WTC11 (cell line): Measurements from ENCODE around the gene SETD1A. TPM values are rescaled to one million over a fixed set of nuclear protein-coding genes. Genes with fewer than 3 reads are reported as not detected.
"Not testable (repeated sequence)": the region's sequence is repeated elsewhere in the genome, so short reads cannot be mapped to it uniquely, and the experiment has no call there.

Experiments used
- ATAC-seq: fragments of 200-7000 bp; cut with Tn5 transposase; 2 replicates; pipeline ENCODE4 v1.10.0; 2021; ENCODE audit warnings: mild to moderate bottlenecking, moderate library complexity
- CTCF ChIA-PET: fragments of 300-600 bp; sonication (Branson Sonifier 250); formaldehyde crosslinking; loops from one replicate; lab custom pipeline; 2021; ENCODE audit warnings: antibody characterized with exemption; lab: Charles Lee
- POLR2A ChIA-PET: fragments of 350-600 bp; sonication (Branson Sonifier 250); formaldehyde crosslinking; loops from one replicate; lab custom pipeline; 2021; ENCODE audit warnings: antibody characterized with exemption; lab: Charles Lee
- DNase-seq: peaks from one replicate; pipeline ENCODE4 v3.0.0; 2021; ENCODE audit warnings: low spot score
- H3K27ac Mint-ChIP-seq: 2 replicates; pipeline ENCODE4 v1.8.0; 2021; ENCODE audit warnings: mixed read lengths
- H3K27me3 Mint-ChIP-seq: 2 replicates; pipeline ENCODE4 v1.8.0; 2021; ENCODE audit warnings: low read depth, mild to moderate bottlenecking, moderate library complexity, mixed read lengths
- H3K36me3 Mint-ChIP-seq: 2 replicates; pipeline ENCODE4 v1.8.0; 2021; ENCODE audit warnings: mixed read lengths
- H3K4me1 Mint-ChIP-seq: 2 replicates; pipeline ENCODE4 v1.8.0; 2022; ENCODE audit warnings: mixed read lengths
- H3K4me3 Mint-ChIP-seq: 2 replicates; pipeline ENCODE4 v1.8.0; 2021; ENCODE audit warnings: mild to moderate bottlenecking, moderate library complexity, mixed read lengths
- H3K9me3 Mint-ChIP-seq: 2 replicates; pipeline ENCODE4 v1.8.0; 2021; ENCODE audit warnings: mixed read lengths
- AR ChIP-seq: fragments of 250-450 bp; sonication (Bioruptor Pico); IDR thresholded peaks from 2 replicates; pipeline ENCODE4 v1.9.0; 2021; ENCODE audit warnings: mild to moderate bottlenecking
- ELF4 ChIP-seq: sonication (generic); formaldehyde crosslinking; IDR thresholded peaks from 2 replicates; pipeline ENCODE4 v1.8.1; 2022; ENCODE audit warnings: low read depth, mild to moderate bottlenecking, moderate library complexity, missing genetic modification reagents
- EMX1 ChIP-seq: fragments of 250-450 bp; sonication (Bioruptor Pico); IDR thresholded peaks from 2 replicates; pipeline ENCODE4 v1.8.0; 2021; ENCODE audit warnings: mild to moderate bottlenecking
- GTF2I ChIP-seq: fragments of 250-450 bp; sonication (Bioruptor Pico); conservative IDR thresholded peaks from 2 replicates; pipeline ENCODE4 v1.4.0; 2021; ENCODE audit warnings: mild to moderate bottlenecking
- HMGA2 ChIP-seq: fragments of 250-450 bp; sonication (Bioruptor Pico); IDR thresholded peaks from 2 replicates; pipeline ENCODE4 v1.4.0; 2021; ENCODE audit warnings: mild to moderate bottlenecking, moderate library complexity
- HMGXB4 ChIP-seq: sonication (generic); formaldehyde crosslinking; IDR thresholded peaks from 2 replicates; pipeline ENCODE4 v1.8.1; 2023; ENCODE audit warnings: mild to moderate bottlenecking, moderate library complexity, missing genetic modification reagents
- JAZF1 ChIP-seq: fragments of 250-450 bp; sonication (Bioruptor Pico); IDR thresholded peaks from 2 replicates; pipeline ENCODE4 v1.9.0; 2021; ENCODE audit warnings: moderate library complexity, mild to moderate bottlenecking, inconsistent platforms
- MYBL2 ChIP-seq: sonication (generic); formaldehyde crosslinking; IDR thresholded peaks from 2 replicates; pipeline ENCODE4 v1.8.1; 2023; ENCODE audit warnings: mild to moderate bottlenecking, moderate library complexity, missing genetic modification reagents
- NR2C2 ChIP-seq: sonication (generic); formaldehyde crosslinking; IDR thresholded peaks from 2 replicates; pipeline ENCODE4 v1.8.0; 2022; ENCODE audit warnings: mild to moderate bottlenecking, missing genetic modification reagents
- ZBTB21 ChIP-seq: sonication (generic); formaldehyde crosslinking; IDR thresholded peaks from 2 replicates; pipeline ENCODE4 v1.8.1; 2023; ENCODE audit warnings: mild to moderate bottlenecking, missing genetic modification reagents, borderline replicate concordance
- ZNF263 ChIP-seq: sonication (generic); formaldehyde crosslinking; IDR thresholded peaks from 2 replicates; pipeline ENCODE4 v1.8.1; 2022; ENCODE audit warnings: low read depth, mild to moderate bottlenecking, moderate library complexity, missing genetic modification reagents
- ZSCAN18 ChIP-seq: fragments of 250-450 bp; sonication (Bioruptor Pico); IDR thresholded peaks from 2 replicates; pipeline ENCODE4 v2.1.2; 2022; ENCODE audit warnings: mild to moderate bottlenecking, moderate library complexity
- total RNA-seq: library from RNA; stranded (reverse); gene quantifications from 3 replicates; pipeline ENCODE4 v1.2.3, GENCODE V29; 2021
- TF ChIP-seq, protein P1 (sequence below): sonication (generic); formaldehyde crosslinking; conservative IDR thresholded peaks from 2 replicates; pipeline ENCODE4 v1.8.1; 2022; ENCODE audit warnings: mild to moderate bottlenecking, missing genetic modification reagents
- TF ChIP-seq, protein P2 (sequence below): sonication (generic); formaldehyde crosslinking; IDR thresholded peaks from 2 replicates; pipeline ENCODE4 v1.8.1; 2023; ENCODE audit warnings: mild to moderate bottlenecking, missing genetic modification reagents, moderate library complexity

Gene SETD1A
- total RNA-seq, 1 experiment from 2014 or later, result 31.1 TPM

DNA sequence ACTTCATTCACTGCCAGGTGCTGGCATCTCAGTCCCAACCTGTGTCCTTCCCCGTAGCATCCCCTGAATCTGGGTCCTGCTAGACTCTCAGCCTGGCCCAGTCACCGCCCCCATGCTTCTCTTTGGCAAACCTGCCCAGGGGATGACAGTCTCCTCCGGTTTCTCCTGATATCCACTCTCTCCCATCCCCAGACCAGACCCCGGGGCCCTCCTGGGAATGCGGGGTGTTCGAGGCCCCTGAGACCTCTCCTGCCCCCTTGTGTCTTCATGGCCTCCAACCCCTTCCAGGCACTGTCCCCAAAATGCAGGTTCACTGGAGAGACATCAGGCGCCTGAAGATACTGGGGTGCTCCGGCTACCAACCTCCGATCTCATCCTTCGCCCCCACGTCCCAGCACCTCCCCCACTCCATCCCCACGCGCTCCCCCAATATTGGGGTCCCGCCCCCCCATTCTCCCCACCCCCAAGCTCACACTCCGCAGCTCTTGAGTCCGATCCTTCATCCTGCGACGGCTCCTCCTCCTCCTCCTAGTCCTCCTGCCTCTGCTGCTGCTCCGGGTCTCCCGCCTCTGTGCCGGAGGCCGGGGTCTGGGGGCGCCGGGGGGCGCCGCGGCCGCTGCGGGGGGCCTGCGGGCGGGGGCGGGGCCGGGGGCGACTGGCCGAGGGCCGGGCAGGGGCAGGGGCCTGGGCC, 52.5 kb downstream of the SETD1A start:
- Mint-ChIP-seq H3K36me3 (no peaks in the 10 kb centered on the region), H3K4me3 (peak overlapping the region; percentile 71), H3K9me3 (no peaks in the 10 kb centered on the region), H3K27me3 (peaks cover 29% of the 10 kb centered on the region), H3K4me1 (peaks cover 24% of the 10 kb centered on the region), H3K27ac (no peak overlapping the region; the same call in 1 of the 2 replicates)
- CTCF ChIA-PET, result interaction anchor here (0.6 to 2.6 kb wide), 4 partner anchors 24 to 57 kb away, joined by 3 to 12 read pairs (median 4); partner anchors contain the start of genes HSD3B7 and STX4
- peak; percentile 81; the same call in 1 of the 2 replicates for TF ChIP-seq ZNF263 (CRISPR knock-in tag)
- TF ChIP-seq HMGA2 (CRISPR knock-in tag), result no peak
- DNase-seq, result peak; percentile 34
- POLR2A ChIA-PET, result no interaction called here
- peak; percentile 56 for ATAC-seq

GRCh38 chr16:31010585-31011325, 53.2 kb downstream of the SETD1A start, which contains the start of gene STX1B:
Gene STX1B, minus strand, starts transcription at chr16:31010638. Its CDS starts 242 bp downstream, at chr16:31010396.
- peaks cover 34% of the 10 kb centered on the region for H3K27me3 Mint-ChIP-seq
- H3K4me3 Mint-ChIP-seq, result peak within 1 kb of the TSS; percentile 71

GRCh38 chr16:31011815-31012214, 54.3 kb downstream of the SETD1A start:
- not testable (repeated sequence) for H3K27ac Mint-ChIP-seq, DNase-seq, H3K36me3 Mint-ChIP-seq, H3K9me3 Mint-ChIP-seq, ATAC-seq
- ChIA-PET CTCF (interaction anchor here (0.5 kb wide), 1 partner anchor 90 kb away, joined by 3 read pairs; no protein-coding TSS in a partner anchor), POLR2A (interaction anchor here (1.1 kb wide), 1 partner anchor 18 kb away, joined by 3 read pairs; no protein-coding TSS in a partner anchor)
- Mint-ChIP-seq H3K4me1 (peaks cover 24% of the 10 kb centered on the region), H3K27me3 (peaks cover 34% of the 10 kb centered on the region), H3K4me3 (peak overlapping the region; percentile 71)

More at GRCh38 chr16:31010585-31011325, 53.2 kb downstream of the SETD1A start, which contains the start of gene STX1B:
- CTCF ChIA-PET, result interaction anchor here (0.6 to 2.6 kb wide), 3 partner anchors 26 to 58 kb away, joined by 3 to 12 read pairs (median 3); partner anchors contain the start of gene HSD3B7
- H3K4me1 Mint-ChIP-seq, result peaks cover 24% of the 10 kb centered on the region
- peak; percentile 70; the same call in 1 of the 2 replicates for TF ChIP-seq GTF2I (CRISPR knock-in tag)
- no peak for TF ChIP-seq ELF4 (CRISPR knock-in tag)
- no peak for TF ChIP-seq ZSCAN18 (CRISPR knock-in tag)
- no peak for TF ChIP-seq HMGXB4 (CRISPR knock-in tag)
- TF ChIP-seq JAZF1 (CRISPR knock-in tag), result no peak
- TF ChIP-seq, all 79 proteins: peak for 1
- H3K9me3 Mint-ChIP-seq, result no peaks in the 10 kb centered on the region
- ATAC-seq (peak; percentile 81), DNase-seq (peak; percentile 90)
- no peak within 1 kb of the TSS; the same call in 1 of the 2 replicates for H3K27ac Mint-ChIP-seq
- POLR2A ChIA-PET, result no interaction called here
- H3K36me3 Mint-ChIP-seq, result no peaks in the 10 kb centered on the region

- DNase-seq, H3K36me3 Mint-ChIP-seq, H3K4me3 Mint-ChIP-seq, POLR2A ChIA-PET, H3K9me3 Mint-ChIP-seq, ATAC-seq, H3K27ac Mint-ChIP-seq: not testable (repeated sequence)
- peaks cover 17% of the 10 kb centered on the region for H3K4me1 Mint-ChIP-seq
- CTCF ChIA-PET, result interaction anchor here (1.0 kb wide), 1 partner anchor 129 kb away, joined by 3 read pairs; no protein-coding TSS in a partner anchor
- H3K27me3 Mint-ChIP-seq, result peaks cover 34% of the 10 kb centered on the region
Measured at GRCh38 chr16:31013292-31013691, 55.7 kb downstream of the SETD1A start.

DNA sequence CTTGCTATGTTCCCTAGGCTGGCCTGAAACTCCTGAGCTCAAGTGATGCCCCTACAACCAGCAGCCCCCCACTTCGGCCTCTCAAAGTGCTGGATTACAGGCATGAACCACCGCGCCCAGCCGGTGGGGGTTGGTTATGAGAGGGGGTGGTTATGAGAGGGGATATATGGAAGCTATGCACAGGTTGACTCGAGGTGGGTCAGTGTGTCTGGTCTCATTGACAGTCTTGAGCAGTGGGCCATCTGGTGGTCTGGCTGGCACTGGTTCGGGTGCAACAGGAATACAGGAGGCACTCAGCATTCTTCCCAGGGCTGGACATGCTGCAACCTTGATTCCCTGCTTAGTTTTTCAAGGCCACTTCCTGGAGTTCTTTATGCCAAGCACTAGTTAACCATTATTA, 58.5 kb downstream of the SETD1A start:
- ATAC-seq, result peak; percentile 78
- CTCF ChIA-PET, result interaction anchor here (0.8 to 2.7 kb wide), 8 partner anchors 9 to 77 kb away, joined by 3 to 19 read pairs (median 4); partner anchors contain the start of genes HSD3B7 and STX4
- H3K4me3 Mint-ChIP-seq, result no peak overlapping the region
- TF ChIP-seq, protein P1, sequence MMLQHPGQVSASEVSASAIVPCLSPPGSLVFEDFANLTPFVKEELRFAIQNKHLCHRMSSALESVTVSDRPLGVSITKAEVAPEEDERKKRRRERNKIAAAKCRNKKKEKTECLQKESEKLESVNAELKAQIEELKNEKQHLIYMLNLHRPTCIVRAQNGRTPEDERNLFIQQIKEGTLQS (CRISPR knock-in tag), result no peak
- TF ChIP-seq NR2C2 (CRISPR knock-in tag) (no peak), EMX1 (CRISPR knock-in tag) (no peak), MYBL2 (CRISPR knock-in tag) (no peak), ZBTB21 (CRISPR knock-in tag) (no peak), AR (CRISPR knock-in tag) (no peak)
- TF ChIP-seq, protein P2, sequence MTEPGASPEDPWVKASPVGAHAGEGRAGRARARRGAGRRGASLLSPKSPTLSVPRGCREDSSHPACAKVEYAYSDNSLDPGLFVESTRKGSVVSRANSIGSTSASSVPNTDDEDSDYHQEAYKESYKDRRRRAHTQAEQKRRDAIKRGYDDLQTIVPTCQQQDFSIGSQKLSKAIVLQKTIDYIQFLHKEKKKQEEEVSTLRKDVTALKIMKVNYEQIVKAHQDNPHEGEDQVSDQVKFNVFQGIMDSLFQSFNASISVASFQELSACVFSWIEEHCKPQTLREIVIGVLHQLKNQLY, result no peak

More for the DNA sequence above, 58.5 kb downstream of the SETD1A start:
- Mint-ChIP-seq H3K4me1 (peaks cover 5% of the 10 kb centered on the region), H3K27ac (no peak overlapping the region), H3K36me3 (no peaks in the 10 kb centered on the region), H3K9me3 (no peaks in the 10 kb centered on the region), H3K27me3 (peaks cover 34% of the 10 kb centered on the region)
- no peak for DNase-seq
- POLR2A ChIA-PET, result no interaction called here
